GM19351 (cell line): ENCODE data around the gene MMP17.
"Not testable (repeated sequence)": the region's sequence is repeated elsewhere in the genome, so short reads cannot be mapped to it uniquely, and the experiment has no call there.

Experiments used
- ATAC-seq: cut with Tn5 transposase; IDR thresholded peaks from one replicate; pipeline ENCODE4 v1.9.1; 2021; ENCODE audit warnings: mild to moderate bottlenecking, moderate library complexity; ENCODE audit not compliant: unreplicated experiment

Gene MMP17

DNA sequence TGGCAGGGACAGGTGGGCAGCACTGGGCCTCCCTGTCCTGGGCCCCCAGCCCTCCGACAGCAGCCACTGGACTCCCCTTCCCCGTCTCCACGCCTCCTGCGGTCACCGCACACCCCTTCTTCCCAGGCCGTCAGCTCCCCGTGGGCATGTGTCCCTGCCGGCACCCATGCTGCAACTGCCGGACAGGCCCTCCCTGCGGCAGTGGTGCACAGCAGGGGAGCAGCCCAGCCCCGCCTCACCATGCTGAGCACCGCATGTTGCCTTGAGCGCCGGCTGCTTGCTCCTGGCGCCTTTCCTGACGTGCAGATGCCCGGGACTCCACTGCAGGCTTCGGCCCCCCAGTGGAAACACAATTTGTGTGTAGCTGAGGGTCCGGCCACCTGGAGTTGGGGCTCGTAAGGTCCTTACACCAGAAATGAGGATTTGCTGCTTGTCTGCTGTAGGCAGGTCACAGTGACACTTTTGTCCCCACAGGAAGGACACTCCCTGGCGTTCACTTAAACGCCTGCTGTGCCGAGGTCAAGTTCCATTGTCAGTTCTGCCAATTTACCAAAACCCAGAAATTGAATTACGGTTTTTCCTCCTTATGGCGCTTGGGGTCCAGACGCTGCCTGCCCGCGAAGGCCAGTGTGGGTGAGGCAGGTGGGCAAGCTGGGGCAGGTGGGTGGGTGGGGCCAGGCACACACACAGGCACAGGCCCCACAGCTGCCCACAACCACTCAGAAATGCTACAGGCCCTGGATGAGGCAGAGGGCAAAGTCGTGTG, 28.2 kb upstream of the MMP17 start:
- ATAC-seq: no peak

DNA sequence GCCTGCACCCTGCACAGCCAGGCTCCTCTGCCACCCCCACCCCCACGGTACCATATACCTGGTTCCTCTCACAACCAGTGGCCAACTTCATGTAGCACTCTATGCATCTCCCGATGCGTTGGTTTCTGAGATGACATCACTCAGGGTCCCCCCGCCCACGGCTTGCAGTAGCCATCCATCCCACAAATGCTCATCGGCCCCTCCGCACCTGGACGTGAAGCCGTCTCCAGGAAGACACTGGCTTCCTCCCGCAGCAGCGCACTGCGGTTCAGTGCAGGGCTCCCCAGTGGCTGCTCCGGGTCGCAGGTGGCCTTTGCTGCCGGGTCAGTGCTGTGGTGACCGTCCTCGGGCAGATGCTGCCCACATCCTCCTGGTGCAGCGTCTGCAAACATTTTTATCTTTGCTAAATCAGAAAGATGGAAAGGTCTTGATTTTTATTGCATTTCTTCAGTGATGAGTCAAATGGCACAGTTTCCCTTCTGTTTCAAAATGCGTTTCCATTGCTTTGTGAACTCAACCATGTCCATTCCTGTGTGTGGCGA, 27.5 kb upstream of the MMP17 start:
- no peak for ATAC-seq

DNA sequence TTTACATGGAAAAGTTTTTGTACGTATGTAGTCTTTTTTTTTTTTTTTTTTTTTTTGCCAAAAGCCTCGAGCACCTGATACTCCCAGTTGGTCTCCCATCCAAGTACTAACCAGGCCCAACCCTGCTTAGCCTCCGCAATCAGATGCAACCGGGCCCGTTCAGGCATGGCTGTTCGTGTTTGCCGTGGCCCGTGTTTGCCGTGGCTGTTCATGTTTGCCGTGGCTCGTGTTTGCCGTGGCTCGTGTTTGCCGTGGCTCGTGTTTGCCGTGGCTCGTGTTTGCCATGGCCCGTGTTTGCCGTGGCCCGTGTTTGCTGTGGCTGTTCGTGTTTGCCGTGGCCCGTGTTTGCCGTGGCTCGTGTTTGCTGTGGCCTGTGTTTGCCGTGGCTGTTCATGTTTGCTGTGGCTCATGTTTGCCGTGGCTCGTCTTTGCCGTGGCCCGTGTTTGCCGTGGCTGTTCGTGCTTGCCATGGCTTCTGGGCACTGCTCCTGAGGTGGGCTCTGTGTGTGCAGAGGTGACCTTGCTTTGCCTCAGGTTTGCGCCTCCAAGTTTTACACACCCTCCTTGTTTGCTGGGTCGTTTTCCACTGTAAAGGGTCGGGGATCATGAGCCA, 26.8 kb upstream of the MMP17 start:
- ATAC-seq: no peak

DNA sequence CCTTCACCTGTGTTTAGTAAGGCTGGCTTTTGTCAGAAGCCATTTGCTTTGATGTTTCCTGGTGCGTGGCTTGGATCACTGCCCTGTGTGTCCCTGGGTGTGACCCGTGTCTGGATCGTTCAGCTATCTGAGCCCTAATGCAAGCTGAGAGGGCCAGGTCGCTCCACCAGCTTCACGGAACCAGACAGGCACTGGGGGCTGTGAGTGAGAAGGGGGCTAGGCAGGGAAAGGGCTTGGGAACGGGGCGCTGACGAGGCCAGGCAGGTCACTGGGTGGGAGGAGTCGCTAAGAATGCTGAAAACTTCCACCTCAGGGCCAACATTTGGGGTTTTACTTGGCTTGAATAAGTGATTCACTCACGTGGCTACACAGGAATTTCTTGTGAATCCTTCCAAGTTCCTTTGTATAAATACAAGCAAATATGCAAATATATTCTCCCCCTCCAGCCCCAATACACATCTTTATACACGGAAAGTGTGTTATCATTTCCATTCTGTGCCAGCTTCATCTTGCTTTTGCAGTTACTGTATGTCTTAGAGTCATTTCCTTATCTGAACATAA, 24.2 kb upstream of the MMP17 start:
- no peak for ATAC-seq

DNA sequence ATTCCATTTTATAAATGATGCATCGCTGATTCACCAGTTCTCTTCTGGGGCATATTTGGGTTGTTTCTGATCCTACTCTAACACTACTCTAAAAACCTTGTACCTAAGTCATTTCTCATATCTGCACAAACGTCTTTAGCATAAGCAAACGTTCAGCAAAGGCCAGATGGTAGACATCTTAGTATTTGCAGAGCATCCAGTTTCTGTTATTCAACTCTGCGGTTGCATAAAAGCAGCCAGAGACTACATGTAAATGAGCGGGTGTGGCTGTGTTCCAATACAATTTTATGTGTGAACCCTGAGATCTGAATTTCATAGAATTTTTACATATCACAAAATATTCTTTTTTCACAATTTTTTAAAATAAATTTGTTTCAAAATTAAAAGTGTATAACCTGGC, 22.8 kb upstream of the MMP17 start:
- no peak for ATAC-seq

DNA sequence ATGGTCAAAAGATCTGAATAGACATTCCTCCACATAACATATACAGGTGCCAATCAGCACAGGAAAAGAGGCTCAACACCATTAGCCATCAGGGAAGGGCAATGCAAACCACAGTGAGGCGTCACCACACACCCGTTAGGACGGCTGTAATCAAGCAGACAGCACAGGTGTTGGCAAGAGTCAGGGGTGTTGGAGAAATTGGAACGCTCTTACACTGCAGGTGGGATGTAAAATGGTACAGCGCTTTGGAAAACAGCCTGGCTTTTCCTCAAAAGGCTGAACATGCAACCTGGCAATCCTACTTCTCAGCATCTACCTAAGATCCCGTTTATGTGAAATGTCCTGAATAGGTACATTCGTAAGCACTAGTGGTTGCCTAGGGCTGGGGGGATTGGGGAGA, 21.5 kb upstream of the MMP17 start:
- no peak for ATAC-seq

DNA sequence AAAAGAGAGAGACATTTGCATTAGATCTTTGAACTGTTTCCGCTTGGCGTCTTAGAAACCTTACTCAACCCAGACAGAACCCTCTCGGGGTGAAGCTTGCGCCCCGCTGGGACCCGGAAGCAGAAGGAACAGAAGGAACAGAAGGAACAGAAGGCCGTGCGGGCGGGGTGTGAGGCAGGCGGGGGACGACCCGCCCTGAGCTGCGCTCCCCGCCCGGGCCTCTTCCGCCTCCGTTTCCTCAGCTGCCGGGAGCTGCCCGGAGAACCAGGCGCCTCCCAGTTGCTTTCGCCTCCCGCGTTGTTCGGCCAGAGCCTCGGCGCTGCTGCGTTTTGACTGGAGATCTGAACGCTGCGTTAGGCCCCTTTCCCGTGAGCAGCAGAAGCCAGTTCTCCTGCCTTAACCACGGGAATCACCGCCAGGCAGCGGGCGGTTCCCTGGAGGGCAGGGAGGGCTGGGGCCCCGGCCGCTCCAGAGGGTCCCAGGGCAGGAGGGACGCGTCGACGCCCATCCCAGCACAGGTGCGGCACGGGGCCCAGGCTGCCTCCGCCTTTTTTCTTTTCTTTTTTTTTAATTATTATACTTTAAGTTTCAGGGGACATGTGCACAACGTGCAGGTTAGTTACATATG, 19.3 kb upstream of the MMP17 start:
- ATAC-seq: peak; percentile 92

DNA sequence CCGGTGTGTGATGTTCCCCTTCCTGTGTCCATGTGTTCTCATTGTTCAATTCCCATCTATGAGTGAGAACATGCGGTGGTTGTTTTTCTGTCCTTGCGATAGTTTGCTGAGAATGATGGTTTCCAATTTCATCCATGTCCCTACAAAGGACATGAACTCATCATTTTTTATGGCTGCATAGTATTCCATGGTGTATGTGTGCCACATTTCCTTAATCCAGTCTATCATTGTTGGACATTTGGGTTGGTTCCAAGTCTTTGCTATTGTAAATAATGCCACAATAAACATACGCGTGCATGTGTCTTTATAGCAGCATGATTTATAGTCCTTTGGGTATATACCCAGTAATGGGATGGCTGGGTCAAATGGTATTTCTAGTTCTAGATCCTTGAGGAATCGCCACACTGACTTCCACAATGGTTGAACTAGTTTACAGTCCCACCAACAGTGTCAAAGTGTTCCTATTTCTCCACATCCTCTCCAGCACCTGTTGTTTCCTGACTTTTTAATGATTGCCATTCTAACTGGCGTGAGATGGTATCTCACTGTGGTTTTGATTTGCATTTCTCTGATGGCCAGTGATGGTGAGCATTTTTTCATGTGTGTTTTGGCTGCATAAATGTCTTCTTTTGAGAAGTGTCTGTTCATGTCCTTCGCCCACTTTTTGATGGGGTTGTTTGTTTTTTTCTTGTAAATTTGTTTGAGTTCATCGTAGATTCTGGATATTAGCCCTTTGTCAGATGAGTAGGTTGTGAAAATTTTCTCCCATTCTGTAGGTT, 18.5 kb upstream of the MMP17 start:
- ATAC-seq: not testable (repeated sequence)

DNA sequence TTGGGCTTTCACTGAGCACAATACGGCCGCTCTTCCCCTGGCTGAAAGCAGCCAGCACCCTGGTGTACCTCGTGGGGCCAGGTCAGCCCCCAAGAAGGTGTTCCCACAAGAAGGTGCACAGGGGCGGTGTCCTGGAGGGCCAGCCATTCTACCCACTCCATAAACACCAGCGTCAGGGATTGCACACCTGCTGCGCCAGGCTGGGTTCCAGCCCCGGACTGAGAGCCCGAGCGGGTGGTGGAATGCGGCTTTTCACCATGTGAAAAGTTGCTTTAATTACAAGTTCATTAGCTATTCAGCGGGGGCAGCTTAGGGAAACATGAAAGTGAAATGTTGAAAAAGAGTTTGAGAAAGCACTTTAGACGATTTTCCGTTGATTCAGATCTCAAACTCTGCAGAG, 17.5 kb upstream of the MMP17 start:
- ATAC-seq: no peak

DNA sequence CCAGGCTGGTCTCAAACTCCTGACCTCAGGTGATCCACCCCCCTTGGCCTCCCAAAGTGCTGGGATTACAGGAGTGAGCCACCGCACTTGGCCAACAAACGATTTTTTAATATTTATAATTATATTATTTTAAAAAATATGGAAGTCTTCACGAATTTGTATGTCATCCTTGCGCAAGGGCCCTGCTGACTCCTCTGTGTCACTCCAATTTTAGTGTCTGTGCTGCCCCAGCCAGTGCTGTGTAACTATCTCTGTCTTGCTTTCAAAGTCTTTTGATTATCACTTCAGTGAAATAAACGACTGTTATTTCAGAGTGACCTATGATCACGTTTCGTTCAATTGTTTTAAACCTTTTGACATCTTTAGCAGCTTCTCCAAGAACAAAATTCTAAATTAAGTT, 13.1 kb upstream of the MMP17 start:
- ATAC-seq: no peak

DNA sequence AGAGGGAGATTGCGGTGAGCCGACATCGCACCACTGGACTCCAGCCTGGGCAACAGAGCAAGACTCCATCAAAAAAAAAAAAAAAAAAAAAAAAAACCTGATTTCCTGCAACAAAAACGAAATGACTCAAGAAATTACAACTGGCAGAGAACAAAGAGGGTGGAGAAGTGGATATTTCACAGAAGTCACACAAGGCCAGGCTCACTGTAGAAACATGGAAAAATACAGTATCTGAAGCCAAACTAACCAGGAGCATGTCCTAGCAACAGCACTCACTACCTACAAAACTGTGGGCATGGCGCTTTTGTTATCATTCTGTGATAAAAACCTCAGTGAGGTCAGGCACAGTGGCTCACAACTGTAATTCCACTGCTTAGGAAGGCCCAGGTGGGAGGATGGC, 11.7 kb upstream of the MMP17 start:
- no peak for ATAC-seq

DNA sequence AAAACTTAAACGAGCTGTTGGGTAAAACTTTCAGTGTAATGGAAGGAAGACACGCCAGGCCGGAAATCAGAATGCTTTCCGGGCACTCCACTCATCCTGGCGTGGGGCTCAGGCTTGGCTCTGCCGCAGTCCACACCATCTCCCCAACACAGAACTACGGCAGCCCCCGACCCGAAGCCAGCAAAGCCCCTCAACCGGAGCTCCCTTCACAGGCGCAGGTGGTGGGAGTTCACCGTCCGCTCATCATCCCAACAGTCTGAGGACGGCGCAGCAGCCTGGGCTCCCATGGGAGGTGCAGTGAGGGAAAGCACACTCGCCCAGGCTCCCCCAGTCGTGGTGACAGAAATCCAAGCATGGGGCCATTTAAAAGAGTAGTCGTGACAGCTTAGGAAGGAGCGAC, 11.0 kb upstream of the MMP17 start:
- ATAC-seq: no peak

DNA sequence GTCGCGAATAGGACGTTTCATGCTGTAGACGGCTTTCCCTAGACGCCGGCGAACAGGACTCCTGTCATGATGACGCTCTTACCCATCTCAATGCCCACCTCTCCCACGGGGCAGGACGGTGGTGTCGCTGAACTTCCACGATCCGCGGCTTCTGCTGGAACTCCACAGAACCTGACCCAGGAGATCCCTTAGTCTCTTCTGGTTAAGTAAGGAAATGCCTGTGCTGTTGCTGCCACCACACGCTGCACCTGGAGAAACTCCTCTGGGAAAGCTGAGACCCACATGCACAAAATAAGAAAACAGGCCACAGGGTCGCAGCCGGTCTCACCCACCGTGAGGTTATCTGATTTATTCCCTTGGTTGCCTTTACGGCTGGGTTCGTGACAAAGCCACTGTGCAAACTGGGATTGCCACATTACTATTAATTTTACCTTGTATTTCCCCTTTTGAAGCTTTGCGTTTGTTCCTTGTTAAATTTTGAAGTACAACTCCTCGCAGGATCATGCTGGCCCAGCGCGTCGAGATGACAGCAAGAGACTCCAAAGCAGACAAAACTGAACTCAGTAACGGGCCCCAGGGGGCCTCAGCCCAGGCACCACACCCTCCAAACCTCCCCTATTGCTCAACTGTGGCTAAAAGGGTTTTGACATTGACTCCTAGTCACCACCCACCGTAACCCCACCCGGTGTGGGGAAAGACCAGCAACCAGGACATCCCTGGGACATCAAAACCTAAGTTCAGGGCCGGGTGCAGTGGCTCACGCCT, 9.2 kb upstream of the MMP17 start:
- ATAC-seq: no peak

DNA sequence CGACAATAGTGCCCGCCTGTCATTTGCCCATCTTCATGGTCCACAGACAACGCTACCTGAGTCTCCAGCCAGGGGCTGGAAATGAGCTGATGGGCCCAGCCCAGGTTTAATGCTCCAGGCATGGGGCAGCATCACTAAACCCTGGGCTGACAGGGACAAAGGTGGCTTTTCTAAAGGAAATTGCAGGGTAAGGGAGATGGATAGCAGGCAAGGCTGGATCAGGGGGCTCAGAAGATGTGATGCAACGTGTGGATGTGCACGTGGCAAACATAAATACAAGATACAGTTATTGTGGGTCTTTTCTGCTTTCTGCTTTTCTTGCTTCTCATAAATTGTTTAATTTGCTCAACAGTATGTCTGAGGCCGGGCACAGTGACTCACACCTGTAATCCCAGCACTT, 3.7 kb upstream of the MMP17 start:
- no peak for ATAC-seq

DNA sequence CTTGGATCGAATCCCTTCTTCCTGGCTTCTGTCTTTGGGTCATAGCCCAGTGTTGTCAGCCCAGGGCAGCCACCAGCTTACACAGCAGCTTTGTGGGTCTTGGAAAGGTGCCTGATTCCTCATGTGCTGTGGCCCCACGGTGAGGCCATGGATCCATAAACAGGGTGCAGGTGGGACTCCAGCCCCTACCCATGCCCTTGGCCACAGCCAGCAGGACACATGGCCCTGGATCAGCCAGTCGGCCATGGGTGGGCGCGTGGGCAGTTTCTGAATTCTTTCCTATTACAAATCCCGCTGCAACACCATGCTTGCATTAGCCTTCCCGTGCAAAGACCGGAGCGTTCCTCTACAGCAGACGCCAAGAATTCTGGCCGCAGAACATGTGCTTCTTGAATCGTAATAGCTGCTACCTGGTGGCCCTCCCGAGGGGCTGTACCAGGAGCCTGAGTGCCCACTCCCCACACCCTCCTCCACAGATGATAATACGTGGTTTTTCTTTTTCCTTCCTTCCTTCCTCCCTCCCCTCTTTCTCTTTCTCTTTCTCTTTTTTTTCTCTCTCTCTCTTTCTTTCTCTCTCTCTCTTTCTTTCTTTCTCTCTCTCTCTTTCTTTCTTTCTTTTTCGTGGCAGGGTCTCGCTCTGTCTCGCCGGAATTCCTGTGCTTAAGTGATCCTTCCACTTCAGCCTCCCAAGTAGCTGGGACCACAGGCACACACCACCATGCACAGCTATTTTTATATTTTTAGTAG, 2.9 kb upstream of the MMP17 start:
- ATAC-seq: no peak

DNA sequence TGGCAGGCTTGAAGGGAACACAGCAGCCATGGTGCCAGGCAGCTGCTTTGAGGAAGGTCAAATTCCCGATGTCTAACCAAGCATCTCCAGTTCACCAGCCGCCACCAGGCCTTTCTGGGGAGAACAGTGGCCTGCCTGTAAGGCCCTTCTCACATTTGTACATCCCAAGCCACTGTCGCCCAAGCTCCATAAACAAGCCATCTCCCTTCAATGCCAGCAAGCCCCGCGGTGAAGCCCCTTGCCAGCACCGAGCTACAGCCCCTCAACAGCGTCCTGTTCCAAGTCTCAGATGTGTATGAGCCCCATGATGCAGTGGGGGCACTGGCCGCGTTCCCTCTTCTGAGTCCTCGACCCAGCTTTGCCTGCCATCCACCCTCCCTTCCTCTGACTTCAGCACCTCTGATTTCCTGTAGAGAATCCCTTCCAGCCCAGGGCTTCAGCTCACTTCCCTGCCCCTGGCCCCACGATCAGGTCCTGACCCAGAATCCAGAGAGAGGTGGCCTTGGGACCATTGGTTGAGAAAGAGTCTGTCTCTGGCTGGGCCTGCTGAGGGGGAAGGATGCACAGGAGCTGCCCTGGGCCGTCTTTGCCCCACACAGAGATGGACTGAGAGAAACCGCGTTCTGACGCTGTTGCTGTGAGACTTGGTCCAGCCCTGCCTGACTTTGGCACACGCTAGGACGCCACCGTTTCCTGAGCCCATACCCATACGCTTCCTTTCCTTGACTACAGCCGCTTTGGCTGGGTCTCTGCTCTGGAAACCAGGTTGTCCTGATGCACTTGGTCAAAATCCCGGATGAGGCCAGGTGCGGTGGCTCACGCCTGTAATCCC, 1.9 kb upstream of the MMP17 start:
- ATAC-seq: no peak

DNA sequence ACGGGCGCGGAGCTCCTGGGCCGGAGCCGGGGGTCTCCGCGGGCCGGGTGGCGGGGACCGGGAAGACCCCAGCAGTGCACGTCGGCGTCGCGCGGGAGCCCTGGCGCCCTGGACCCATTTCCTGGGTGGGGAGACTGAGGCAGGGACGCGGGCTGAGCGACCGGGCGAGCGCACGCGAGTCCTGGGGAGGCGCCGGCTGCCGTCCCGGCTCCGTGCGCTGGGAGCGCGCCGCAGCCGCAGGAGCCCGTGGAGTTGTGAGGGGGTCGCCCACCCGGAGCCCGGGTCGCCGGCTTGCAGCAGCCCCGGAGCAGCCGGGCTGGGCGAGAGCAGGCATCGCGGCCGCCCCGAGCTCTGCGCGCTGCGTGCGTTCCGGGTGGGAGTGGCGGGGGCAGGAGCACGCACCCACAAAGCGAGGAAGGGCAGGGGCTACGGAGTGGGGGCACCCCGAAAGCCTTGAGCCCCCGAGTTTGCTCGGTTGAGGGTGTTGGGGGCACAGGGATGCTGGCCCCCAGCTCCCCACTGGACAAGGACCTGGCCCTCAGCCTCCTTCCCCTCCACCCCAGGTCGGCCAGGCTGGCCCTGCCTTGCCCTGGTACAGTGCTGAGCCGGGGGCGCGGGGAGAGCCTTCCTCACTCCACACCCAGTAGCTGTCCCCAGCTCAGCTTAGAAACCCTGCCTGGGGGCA, 620 bp downstream of the MMP17 start:
- ATAC-seq: no peak

DNA sequence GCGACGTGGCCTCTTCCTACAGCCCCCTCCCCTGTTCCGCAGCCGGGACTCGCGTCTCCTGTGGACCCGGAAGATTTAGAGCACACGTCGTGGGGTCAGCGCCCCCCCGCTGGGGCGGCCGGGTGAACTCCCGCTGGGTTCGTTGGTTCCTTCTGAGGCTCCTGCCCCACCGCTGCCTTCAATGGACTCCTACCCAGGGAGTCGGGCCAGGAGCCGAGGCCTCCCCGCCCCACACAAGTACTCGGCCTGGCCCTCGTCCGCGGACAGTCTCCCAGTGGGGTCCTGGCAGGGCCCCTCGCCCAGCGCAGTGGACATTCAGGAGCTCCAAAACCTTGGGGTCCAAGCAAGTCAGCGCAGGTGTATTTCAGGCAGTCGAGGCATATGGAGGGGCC, 1.2 kb downstream of the MMP17 start:
- no peak for ATAC-seq
